ENCODE measurements around the gene EID2.

- TF ChIP-seq EP300 (IDR thresholded peaks at IDR 0.05) (no peak), POLR2AphosphoS5 (IDR thresholded peaks at IDR 0.05) (no peak)
- TF ChIP-seq, protein P1, sequence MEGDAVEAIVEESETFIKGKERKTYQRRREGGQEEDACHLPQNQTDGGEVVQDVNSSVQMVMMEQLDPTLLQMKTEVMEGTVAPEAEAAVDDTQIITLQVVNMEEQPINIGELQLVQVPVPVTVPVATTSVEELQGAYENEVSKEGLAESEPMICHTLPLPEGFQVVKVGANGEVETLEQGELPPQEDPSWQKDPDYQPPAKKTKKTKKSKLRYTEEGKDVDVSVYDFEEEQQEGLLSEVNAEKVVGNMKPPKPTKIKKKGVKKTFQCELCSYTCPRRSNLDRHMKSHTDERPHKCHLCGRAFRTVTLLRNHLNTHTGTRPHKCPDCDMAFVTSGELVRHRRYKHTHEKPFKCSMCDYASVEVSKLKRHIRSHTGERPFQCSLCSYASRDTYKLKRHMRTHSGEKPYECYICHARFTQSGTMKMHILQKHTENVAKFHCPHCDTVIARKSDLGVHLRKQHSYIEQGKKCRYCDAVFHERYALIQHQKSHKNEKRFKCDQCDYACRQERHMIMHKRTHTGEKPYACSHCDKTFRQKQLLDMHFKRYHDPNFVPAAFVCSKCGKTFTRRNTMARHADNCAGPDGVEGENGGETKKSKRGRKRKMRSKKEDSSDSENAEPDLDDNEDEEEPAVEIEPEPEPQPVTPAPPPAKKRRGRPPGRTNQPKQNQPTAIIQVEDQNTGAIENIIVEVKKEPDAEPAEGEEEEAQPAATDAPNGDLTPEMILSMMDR (IDR thresholded peaks at IDR 0.05), result peak in 1 of 6 experiments; percentile 2
Observed at GRCh38 chr19:39540333-39540673, 342 bp upstream of the EID2 start.

Data from upper lobe of left lung (tissue), 4 donors.